Measurements from ENCODE around the gene TBCA.

TBCA gene

DNA sequence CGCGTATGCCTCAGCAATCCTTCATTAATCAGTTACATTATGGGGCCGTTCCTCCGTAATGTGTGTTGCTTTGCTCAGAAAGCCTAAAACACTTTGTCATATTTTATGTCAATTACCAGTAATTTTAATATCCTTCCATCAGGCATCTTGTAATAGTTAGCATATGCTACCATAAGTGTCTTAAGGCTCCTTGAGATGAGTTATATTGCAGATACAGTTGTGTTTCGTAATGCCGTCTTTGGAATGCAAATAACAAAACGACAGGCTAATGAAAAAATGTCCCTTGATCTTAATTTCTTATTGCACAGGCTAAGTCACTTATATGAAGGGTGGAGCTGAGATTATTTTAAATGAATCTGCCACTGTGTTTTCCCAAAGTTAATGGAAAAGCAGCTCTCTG is 50.5 kb downstream of the TBCA start:
- TF ChIP-seq CTCF (conservative IDR thresholded peaks at IDR 0.05; ENCODE audit: low read depth, low read length) = no peak
- Histone ChIP-seq H3K9ac (no peak overlapping the region), H3K27me3 (ENCODE audit: insufficient read depth, low read depth) (no peaks in the 10 kb centered on the region), H3K36me3 (ENCODE audit: insufficient read depth) (no peaks in the 10 kb centered on the region), H3K4me2 (no peak overlapping the region), H3K27ac (no peak overlapping the region), H3K4me1 (ENCODE audit: low read depth, poor library complexity, severe bottlenecking) (no peaks in the 10 kb centered on the region), H3K79me2 (ENCODE audit: insufficient read depth, low read depth) (peaks cover 65% of the 10 kb centered on the region), H2AFZ (ENCODE audit: low read depth) (no peak overlapping the region), H4K20me1 (ENCODE audit: insufficient read depth) (peaks cover 18% of the 10 kb centered on the region; the same call in 1 of the 2 replicates), H3K4me3 (IDR thresholded peaks at IDR 0.05; ENCODE audit: insufficient read depth, low read depth, low read length) (no peak overlapping the region)

- H3K4me3 ChIP-seq (IDR thresholded peaks at IDR 0.05; ENCODE audit: insufficient read depth, low read depth, low read length) = no peak overlapping the region
- no peak for TF ChIP-seq CTCF (conservative IDR thresholded peaks at IDR 0.05; ENCODE audit: low read depth, low read length)
- no peaks in the 10 kb centered on the region for H3K4me1 ChIP-seq (ENCODE audit: low read depth, poor library complexity, severe bottlenecking)
- H2AFZ ChIP-seq (ENCODE audit: low read depth) = no peak overlapping the region
- H3K36me3 ChIP-seq (ENCODE audit: insufficient read depth) = no peaks in the 10 kb centered on the region
- H3K9ac ChIP-seq = no peak overlapping the region
- H3K27ac ChIP-seq = no peak overlapping the region
- no peak overlapping the region for H3K4me2 ChIP-seq
- H3K27me3 ChIP-seq (ENCODE audit: insufficient read depth, low read depth) = no peaks in the 10 kb centered on the region
- peaks cover 65% of the 10 kb centered on the region for H3K79me2 ChIP-seq (ENCODE audit: insufficient read depth, low read depth)
- H4K20me1 ChIP-seq (ENCODE audit: insufficient read depth) = peaks cover 14% of the 10 kb centered on the region; the same call in 1 of the 2 replicates
Measured at GRCh38 chr5:77724934-77725333, 51.2 kb downstream of the TBCA start.

DNA sequence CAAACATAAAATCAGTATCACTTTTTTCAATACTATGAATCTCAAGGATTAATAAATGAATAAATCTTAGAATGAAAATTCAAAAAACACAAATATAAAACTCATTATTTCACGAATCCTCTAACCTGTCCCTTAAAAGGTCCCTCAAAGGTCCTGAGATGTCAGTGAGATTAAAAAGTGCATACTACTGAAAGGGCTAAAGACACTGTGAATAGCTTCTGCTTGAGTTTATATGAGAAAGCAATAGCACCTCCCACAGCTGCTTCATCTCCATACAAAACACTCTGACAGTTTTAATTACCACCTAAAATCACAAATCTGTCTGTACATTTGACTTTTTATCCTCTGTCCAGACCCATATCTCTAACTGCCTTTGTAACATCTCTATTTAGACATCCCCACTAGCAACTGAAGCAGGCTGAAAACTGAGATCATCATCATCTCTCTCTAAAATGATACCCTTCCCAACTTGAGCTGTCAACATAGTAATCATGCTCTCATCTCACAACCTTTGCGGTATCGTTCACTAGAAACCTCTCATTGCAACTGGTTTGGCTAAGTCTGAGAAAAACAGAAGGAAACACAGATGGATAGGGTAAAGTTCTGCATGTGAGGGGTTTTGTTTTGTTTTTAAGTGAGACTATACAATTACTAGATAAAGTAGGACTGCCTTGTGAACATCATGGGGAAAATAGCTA is 56.3 kb downstream of the TBCA start:
- H3K4me1 ChIP-seq (ENCODE audit: low read depth, poor library complexity, severe bottlenecking) = no peaks in the 10 kb centered on the region
- H3K27ac ChIP-seq = no peak overlapping the region
- H3K4me2 ChIP-seq = no peak overlapping the region
- H3K79me2 ChIP-seq (ENCODE audit: insufficient read depth, low read depth) = peaks cover 71% of the 10 kb centered on the region
- no peak overlapping the region for H3K9ac ChIP-seq
- H3K36me3 ChIP-seq (ENCODE audit: insufficient read depth) = no peaks in the 10 kb centered on the region
- H3K4me3 ChIP-seq (IDR thresholded peaks at IDR 0.05; ENCODE audit: insufficient read depth, low read depth, low read length) = no peak overlapping the region
- H4K20me1 ChIP-seq (ENCODE audit: insufficient read depth) = 0 out of 2 replicates have a peak, but pooled peaks cover 13% of the 10 kb centered on the region
- no peaks in the 10 kb centered on the region for H3K27me3 ChIP-seq (ENCODE audit: insufficient read depth, low read depth)
- TF ChIP-seq CTCF (conservative IDR thresholded peaks at IDR 0.05; ENCODE audit: low read depth, low read length) = no peak
- H2AFZ ChIP-seq (ENCODE audit: low read depth) = no peak overlapping the region

DNA sequence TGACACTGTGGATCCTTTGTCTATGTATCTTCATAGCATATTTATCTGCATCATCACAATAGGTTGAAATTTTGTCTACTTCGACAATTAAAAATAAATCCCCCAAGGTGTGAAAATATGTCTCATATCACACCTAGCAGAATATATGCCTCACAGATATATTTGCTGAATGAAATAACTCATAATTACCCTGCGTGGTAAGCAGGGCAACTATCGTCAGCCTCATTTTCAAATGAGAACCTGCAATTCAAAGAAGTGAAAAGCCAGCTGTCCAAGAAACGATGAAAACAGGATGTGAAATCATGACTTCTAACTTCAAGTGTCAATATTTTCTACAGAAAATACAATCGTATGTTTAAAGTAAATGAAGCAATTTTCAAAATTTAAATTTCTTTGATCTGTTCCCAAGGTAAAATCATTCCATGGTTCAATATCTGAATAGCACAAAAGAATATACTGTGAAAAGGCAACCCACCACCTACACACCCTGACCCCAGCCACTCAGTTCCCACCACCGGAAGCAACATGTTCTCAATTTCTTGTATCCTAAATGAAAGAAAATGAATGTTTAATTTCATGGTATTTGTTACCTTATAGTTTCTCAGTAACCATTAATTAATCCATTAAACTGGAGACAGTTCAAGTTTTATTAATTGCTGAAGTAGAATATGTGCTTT is 57.1 kb downstream of the TBCA start:
- Histone ChIP-seq H3K9ac (no peak overlapping the region), H3K27ac (no peak overlapping the region), H3K4me1 (ENCODE audit: low read depth, poor library complexity, severe bottlenecking) (no peaks in the 10 kb centered on the region), H3K4me3 (IDR thresholded peaks at IDR 0.05; ENCODE audit: insufficient read depth, low read depth, low read length) (no peak overlapping the region), H3K27me3 (ENCODE audit: insufficient read depth, low read depth) (no peaks in the 10 kb centered on the region), H3K4me2 (no peak overlapping the region), H3K79me2 (ENCODE audit: insufficient read depth, low read depth) (peaks cover 67% of the 10 kb centered on the region), H2AFZ (ENCODE audit: low read depth) (no peak overlapping the region), H3K36me3 (ENCODE audit: insufficient read depth) (no peaks in the 10 kb centered on the region), H4K20me1 (ENCODE audit: insufficient read depth) (0 out of 2 replicates have a peak, but pooled peaks cover 13% of the 10 kb centered on the region)
- no peak for TF ChIP-seq CTCF (conservative IDR thresholded peaks at IDR 0.05; ENCODE audit: low read depth, low read length)
